ENCODE results near the gene MAGEA8. TPM values are rescaled to one million over a fixed set of nuclear protein-coding genes. Genes with fewer than 3 reads are reported as not detected.
"Not testable (repeated sequence)": the region's sequence is repeated elsewhere in the genome, so short reads cannot be mapped to it uniquely, and the experiment has no call there.

Gene MAGEA8
- total RNA-seq, 4 donors from 2014 or later, result not detected

DNA sequence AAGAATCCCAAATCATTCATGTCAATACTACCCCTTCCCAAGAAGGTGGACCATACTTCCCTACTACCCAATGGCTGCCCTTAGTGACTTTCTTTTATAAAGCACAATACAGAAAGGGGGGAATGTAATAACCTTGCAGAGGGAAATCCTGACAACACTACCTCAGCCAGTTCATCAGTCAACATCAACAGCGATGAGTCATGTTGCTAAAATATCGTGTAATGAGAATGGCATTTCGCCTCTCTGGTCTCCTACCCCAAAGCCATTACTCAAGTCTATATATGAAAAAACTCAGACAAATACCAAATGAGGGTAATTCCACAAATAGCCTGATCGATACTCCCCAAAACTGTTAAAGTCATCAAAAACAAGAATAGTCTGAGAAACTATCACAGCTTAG lies 3.3 kb upstream of the MAGEA8 start:
- Histone ChIP-seq H3K36me3 (no peaks in the 10 kb centered on the region), H3K4me3 (no peak overlapping the region), H3K27ac (no peak overlapping the region), H3K4me1 (no peaks in the 10 kb centered on the region), H3K9me3 (no peaks in the 10 kb centered on the region), H3K27me3 (no peaks in the 10 kb centered on the region)
- intact Hi-C loops (cut with DNase I; ENCODE audit: low total_unique reads), result no loop called here
- TF ChIP-seq, protein P1, sequence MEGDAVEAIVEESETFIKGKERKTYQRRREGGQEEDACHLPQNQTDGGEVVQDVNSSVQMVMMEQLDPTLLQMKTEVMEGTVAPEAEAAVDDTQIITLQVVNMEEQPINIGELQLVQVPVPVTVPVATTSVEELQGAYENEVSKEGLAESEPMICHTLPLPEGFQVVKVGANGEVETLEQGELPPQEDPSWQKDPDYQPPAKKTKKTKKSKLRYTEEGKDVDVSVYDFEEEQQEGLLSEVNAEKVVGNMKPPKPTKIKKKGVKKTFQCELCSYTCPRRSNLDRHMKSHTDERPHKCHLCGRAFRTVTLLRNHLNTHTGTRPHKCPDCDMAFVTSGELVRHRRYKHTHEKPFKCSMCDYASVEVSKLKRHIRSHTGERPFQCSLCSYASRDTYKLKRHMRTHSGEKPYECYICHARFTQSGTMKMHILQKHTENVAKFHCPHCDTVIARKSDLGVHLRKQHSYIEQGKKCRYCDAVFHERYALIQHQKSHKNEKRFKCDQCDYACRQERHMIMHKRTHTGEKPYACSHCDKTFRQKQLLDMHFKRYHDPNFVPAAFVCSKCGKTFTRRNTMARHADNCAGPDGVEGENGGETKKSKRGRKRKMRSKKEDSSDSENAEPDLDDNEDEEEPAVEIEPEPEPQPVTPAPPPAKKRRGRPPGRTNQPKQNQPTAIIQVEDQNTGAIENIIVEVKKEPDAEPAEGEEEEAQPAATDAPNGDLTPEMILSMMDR (IDR thresholded peaks at IDR 0.05), result no peak
- no peak for TF ChIP-seq POLR2A (IDR thresholded peaks at IDR 0.05)
- no peak for DNase-seq

DNA sequence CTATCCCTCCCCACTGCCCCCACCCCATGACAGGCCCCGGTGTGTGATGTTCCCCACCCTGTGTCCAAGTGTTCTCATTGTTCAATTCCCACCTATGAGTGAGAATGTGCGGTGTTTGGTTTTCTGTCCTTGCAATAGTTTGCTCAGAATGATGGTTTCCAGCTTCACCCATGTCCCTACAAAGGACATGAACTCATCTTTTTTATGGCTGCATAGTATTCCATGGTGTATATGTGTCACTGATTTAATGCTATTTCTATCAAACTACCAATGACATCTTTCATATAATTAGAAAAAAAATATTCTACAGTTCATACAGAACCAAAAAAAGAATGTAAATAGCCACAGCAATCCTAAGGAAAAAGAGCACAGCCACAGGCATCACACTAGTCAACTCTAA lies 9.8 kb downstream of the MAGEA8 start:
- DNase-seq; H3K27ac ChIP-seq; H3K27me3 ChIP-seq; H3K36me3 ChIP-seq; intact Hi-C loops (cut with DNase I; ENCODE audit: low total_unique reads); H3K9me3 ChIP-seq; H3K4me1 ChIP-seq; H3K4me3 ChIP-seq: not testable (repeated sequence)

DNA sequence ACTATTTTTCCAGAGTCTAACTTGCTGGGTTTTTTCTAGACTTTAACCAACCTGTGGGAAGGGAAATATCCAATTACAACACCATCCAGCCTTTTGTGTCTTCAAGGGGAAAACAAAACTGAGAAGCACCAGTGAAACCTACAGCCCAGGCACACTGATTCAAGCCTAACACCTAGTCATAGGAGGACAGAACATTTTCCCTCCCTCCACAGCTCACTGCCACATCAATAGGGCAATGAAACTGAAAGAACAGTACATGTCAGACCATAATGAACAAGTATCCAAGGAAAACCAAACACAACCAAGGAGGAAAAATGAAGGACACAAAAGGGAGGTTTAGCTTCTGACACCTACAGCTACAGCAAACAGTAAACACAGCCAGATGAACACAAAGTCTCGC lies 17.6 kb downstream of the MAGEA8 start:
- Histone ChIP-seq H3K27me3 (peaks cover 0 to 3% of the 10 kb centered on the region in 2 donors), H3K9me3 (no peaks in the 10 kb centered on the region), H3K27ac (no peak overlapping the region), H3K4me1 (no peaks in the 10 kb centered on the region), H3K36me3 (no peaks in the 10 kb centered on the region), H3K4me3 (no peak overlapping the region)
- intact Hi-C loops (cut with DNase I; ENCODE audit: low total_unique reads), result no loop called here
- no peak for DNase-seq
- TF ChIP-seq POLR2A (IDR thresholded peaks at IDR 0.05), result no peak
- TF ChIP-seq, protein P1 (IDR thresholded peaks at IDR 0.05), result no peak

DNA sequence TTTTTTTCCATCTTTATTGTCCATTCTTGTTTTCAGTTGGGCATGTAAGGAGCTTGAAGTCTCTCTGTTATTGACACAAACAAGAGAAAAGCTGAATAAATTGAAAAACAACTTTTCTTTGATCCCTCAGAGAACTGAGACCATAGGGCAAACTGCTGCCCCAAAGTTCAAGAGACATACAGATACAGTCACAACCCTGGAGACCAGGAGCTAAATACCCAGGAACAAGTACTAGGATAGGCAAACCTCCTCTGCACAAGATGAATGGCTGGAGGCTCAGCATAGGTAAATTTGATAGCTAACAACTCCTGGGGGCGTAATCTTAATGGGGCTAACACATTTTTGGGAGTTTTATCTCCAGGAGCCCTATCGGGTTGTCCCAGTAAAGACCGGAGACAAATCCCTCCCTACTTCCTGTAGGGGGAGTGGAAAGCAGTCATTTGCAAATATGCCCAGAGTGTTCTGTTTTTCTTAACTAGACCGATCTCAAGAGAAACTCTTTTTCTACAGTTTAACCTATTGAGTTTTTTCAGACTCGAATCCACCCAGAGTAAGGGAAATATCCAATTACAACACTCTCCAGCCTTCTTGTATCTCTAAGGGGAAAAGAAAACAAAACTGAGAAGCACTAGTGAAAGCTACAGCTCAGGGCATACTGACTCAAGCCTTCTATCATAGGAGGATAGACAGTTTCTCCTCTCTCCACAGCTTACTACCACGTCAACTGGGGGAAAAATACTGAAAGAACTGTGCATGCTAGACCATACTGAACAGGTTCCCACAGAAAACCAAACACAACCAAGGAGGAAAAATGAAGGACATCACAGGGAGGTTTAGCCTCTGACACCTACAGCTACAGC lies 23.1 kb downstream of the MAGEA8 start:
- intact Hi-C loops (cut with DNase I; ENCODE audit: low total_unique reads), result no loop called here
- Histone ChIP-seq H3K27ac (no peak overlapping the region), H3K36me3 (no peaks in the 10 kb centered on the region), H3K4me3 (no peak overlapping the region), H3K4me1 (no peaks in the 10 kb centered on the region), H3K27me3 (no peaks in the 10 kb centered on the region), H3K9me3 (no peaks in the 10 kb centered on the region)
- DNase-seq, result no peak
- TF ChIP-seq POLR2A (IDR thresholded peaks at IDR 0.05), result no peak
- TF ChIP-seq, protein P1 (IDR thresholded peaks at IDR 0.05), result no peak

DNA sequence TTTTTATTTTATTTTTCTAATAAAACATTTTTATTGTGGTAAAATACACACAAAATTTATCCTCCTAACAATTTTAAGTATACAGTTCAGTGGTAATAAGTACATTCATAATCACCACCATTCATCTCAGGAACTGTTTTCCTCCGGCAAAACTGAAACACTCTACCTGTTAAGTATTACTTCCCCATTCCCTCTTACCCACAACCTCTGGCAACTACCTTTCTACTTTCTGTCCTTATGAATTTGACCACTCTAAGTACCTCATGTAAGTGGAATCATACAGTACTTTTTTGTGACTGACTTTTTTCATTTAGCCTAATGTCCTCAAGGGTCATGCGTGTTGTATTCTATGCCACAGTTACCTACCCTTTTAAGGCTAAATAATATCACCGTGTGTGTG lies 27.3 kb downstream of the MAGEA8 start:
- no peaks in the 10 kb centered on the region for H3K4me1 ChIP-seq
- TF ChIP-seq, protein P1 (IDR thresholded peaks at IDR 0.05), result no peak
- no peak for TF ChIP-seq POLR2A (IDR thresholded peaks at IDR 0.05)
- no peak for DNase-seq
- no peak overlapping the region for H3K27ac ChIP-seq
- no peaks in the 10 kb centered on the region for H3K27me3 ChIP-seq
- H3K4me3 ChIP-seq, result no peak overlapping the region
- intact Hi-C loops (cut with DNase I; ENCODE audit: low total_unique reads), result no loop called here
- H3K36me3 ChIP-seq, result no peaks in the 10 kb centered on the region
- H3K9me3 ChIP-seq, result no peaks in the 10 kb centered on the region
